ENCODE measurements around the gene SMIM24.

- no peak for TF ChIP-seq CTCF (IDR thresholded peaks at IDR 0.05)
- no peak for TF ChIP-seq EZH2 (IDR thresholded peaks at IDR 0.05; ENCODE audit: borderline replicate concordance, insufficient read depth, low read depth, low read length, poor library complexity, severe bottlenecking)
These were observed 45.4 kb downstream of the SMIM24 start for GRCh38 chr19:3434630-3435553.

Data from B cell (primary cell).